Measurements from ENCODE around the gene ZNF394.

Gene ZNF394

DNA sequence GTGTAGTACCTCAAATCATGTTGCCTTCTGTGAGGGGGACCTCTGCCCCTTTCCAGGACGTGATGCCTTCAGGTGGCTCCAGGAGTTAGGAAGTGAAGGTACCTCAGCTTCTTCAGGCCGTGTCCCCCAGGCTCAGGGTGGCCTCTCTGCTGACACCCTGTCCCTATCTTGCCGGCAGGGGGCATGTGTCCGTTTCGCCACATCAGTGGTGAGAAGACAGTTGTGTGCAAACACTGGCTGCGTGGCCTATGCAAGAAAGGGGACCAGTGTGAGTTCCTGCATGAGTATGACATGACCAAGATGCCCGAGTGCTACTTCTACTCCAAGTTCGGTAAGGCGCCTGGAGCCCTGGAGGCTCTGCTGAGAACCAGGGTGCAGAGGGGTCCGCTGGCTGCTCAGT lies 52.1 kb downstream of the ZNF394 start:
- no peak for DNase-seq

DNA sequence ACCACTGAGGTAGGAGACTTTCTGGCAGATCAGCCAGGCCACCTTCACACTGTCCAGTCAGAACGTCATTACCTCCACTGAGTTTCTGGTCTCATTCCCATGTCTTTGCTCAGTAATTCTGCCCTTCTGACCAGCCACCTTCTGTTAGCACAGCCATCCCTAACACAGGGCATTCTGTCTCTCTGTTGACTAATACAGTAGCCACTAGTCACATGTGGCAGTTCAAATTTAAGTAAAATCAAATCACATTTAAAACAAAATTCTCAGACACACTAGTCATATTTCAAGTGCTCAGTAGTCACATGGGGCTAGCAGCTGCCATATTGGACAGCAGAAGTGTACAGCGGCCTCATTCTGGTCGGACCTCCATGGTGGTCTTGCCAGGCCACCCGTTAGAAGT lies 54.0 kb downstream of the ZNF394 start:
- DNase-seq, result no peak

Measured in activated T-cell treated with anti-CD3 and anti-CD28 coated beads for 4 hours (primary cell).